ENCODE measurements around the gene SLC15A3. TPM values are rescaled to one million over a fixed set of nuclear protein-coding genes. Genes with fewer than 3 reads are reported as not detected.

The SLC15A3 gene
- total RNA-seq, 1 donor from 2014 or later, result 10.4 TPM

DNA sequence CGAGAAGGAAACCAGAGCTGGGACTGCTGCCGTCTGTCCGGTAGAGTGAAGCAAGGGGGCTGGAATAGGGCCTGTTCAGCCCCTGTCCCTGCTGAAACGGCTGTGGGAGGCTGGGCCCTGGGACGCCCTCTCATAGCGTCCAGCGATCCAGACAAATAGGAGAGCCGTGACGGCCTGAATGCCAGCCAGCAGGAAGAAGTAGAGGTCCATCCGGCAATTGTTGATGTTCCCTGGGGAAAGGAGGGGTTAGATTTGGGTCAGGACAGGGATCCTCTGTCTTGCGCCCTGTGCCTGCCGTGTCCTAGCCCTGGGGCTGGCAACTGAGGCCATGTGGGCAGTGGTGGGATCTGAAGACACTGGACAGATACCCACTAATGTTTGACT is 14.8 kb downstream of the SLC15A3 start:
- DNase-seq (ENCODE audit: low read depth, low spot score), result no peak
- H3K4me3 Mint-ChIP-seq, result no peak overlapping the region
- H3K36me3 Mint-ChIP-seq (ENCODE audit: low read depth), result no peaks in the 10 kb centered on the region
- H3K27ac Mint-ChIP-seq (ENCODE audit: unreplicated experiment), result no peak overlapping the region
- no peaks in the 10 kb centered on the region for H3K9me3 Mint-ChIP-seq
- peaks cover 5% of the 10 kb centered on the region for H3K27me3 Mint-ChIP-seq (ENCODE audit: low read depth)
- TF ChIP-seq, protein P1, sequence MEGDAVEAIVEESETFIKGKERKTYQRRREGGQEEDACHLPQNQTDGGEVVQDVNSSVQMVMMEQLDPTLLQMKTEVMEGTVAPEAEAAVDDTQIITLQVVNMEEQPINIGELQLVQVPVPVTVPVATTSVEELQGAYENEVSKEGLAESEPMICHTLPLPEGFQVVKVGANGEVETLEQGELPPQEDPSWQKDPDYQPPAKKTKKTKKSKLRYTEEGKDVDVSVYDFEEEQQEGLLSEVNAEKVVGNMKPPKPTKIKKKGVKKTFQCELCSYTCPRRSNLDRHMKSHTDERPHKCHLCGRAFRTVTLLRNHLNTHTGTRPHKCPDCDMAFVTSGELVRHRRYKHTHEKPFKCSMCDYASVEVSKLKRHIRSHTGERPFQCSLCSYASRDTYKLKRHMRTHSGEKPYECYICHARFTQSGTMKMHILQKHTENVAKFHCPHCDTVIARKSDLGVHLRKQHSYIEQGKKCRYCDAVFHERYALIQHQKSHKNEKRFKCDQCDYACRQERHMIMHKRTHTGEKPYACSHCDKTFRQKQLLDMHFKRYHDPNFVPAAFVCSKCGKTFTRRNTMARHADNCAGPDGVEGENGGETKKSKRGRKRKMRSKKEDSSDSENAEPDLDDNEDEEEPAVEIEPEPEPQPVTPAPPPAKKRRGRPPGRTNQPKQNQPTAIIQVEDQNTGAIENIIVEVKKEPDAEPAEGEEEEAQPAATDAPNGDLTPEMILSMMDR (conservative IDR thresholded peaks at IDR 0.05), result no peak
- H3K4me1 Mint-ChIP-seq, result peaks cover 11% of the 10 kb centered on the region

GRCh38 chr11:60936467-60937143 is 15.4 kb downstream of the SLC15A3 start:
- no peaks in the 10 kb centered on the region for H3K9me3 Mint-ChIP-seq
- H3K27me3 Mint-ChIP-seq (ENCODE audit: low read depth), result peaks cover 5% of the 10 kb centered on the region
- TF ChIP-seq, protein P1 (conservative IDR thresholded peaks at IDR 0.05), result no peak

DNA sequence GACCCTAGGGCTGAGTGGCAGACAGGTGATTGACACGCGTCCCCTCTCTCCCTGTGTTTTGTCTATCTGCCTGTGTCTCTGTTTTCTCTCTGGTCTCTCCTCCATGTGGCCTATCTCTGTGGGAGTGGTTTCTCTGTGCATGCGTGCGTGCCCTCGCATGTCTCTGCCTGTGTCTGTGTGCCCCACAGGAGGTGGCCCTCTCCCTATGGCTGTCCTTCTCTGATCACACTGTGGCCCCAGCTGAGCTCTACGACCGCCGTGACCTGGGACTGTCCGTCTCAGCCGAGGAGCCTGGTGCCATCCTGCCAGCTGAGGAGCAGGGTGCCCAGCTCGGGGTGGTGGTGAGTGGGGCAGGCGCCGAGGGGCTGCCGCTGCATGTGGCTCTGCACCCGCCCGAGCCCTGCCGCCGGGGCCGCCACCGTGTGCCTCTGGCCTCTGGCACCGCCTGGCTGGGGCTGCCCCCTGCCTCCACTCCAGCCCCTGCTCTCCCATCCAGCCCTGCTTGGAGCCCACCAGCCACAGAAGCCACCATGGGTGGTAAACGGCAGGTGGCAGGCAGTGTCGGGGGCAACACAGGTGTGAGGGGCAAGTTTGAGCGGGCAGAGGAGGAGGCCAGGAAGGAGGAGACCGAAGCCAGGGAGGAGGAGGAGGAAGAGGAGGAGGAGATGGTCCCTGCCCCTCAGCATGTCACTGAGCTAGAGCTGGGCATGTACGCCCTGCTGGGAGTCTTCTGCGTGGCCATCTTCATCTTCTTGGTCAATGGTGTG is 16.1 kb downstream of the SLC15A3 start:
- H3K4me1 Mint-ChIP-seq, result peaks cover 11% of the 10 kb centered on the region

More at GRCh38 chr11:60936467-60937143, 15.4 kb downstream of the SLC15A3 start:
- no peak overlapping the region for H3K27ac Mint-ChIP-seq (ENCODE audit: unreplicated experiment)
- peaks cover 11% of the 10 kb centered on the region for H3K4me1 Mint-ChIP-seq
- no peak overlapping the region for H3K4me3 Mint-ChIP-seq
- no peaks in the 10 kb centered on the region for H3K36me3 Mint-ChIP-seq (ENCODE audit: low read depth)
- no peak for DNase-seq (ENCODE audit: low read depth, low spot score)

GRCh38 chr11:60934790-60935605 is 17.0 kb downstream of the SLC15A3 start:
- Mint-ChIP-seq H3K4me3 (peak overlapping the region; percentile 41), H3K27ac (ENCODE audit: unreplicated experiment) (no peak overlapping the region), H3K36me3 (ENCODE audit: low read depth) (peaks cover 2% of the 10 kb centered on the region), H3K9me3 (no peaks in the 10 kb centered on the region), H3K27me3 (ENCODE audit: low read depth) (no peaks in the 10 kb centered on the region), H3K4me1 (peaks cover 11% of the 10 kb centered on the region)
- DNase-seq (ENCODE audit: low read depth, low spot score), result no peak
- TF ChIP-seq, protein P1 (conservative IDR thresholded peaks at IDR 0.05), result no peak

More for the DNA sequence above, 16.1 kb downstream of the SLC15A3 start:
- DNase-seq (ENCODE audit: low read depth, low spot score), result no peak
- no peaks in the 10 kb centered on the region for H3K9me3 Mint-ChIP-seq
- H3K36me3 Mint-ChIP-seq (ENCODE audit: low read depth), result peaks cover under 1% of the 10 kb centered on the region
- no peaks in the 10 kb centered on the region for H3K27me3 Mint-ChIP-seq (ENCODE audit: low read depth)
- peak overlapping the region; percentile 41 for H3K4me3 Mint-ChIP-seq
- no peak overlapping the region for H3K27ac Mint-ChIP-seq (ENCODE audit: unreplicated experiment)
- TF ChIP-seq, protein P1 (conservative IDR thresholded peaks at IDR 0.05), result no peak

DNA sequence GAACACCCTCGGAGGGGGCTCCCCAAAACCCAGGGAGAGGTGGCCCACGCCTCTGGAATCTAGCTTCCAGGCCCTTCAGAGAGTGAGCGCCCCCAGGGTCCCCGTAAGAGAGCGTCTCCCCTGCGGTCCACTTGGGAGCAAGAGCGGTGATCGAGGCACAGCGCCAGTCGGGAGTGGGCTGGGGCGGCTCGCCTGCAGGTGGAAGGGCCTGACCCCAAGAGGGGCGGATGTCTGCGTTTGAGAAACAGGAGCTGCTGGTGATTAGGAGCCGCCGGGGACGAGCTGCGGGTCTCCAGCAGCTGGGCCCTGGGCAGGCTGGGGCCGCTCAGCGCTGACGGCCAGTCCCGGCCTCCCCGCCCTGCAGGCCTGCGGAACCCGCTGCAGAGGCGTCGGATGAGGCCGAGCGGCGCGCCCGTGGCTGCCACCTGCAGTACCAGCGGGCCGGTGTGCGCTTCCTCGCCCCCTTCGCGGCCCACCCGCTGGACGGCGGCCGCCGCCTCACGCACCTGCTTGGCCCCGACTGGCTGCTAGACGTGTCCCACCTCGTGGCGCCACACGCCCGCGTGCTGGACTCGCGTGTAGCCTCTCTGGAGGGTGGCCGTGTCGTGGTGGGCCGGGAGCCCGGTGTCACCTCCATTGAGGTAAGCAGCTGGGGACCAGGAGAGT is 17.7 kb downstream of the SLC15A3 start:
- TF ChIP-seq, protein P1 (conservative IDR thresholded peaks at IDR 0.05), result no peak
- Mint-ChIP-seq H3K27ac (ENCODE audit: unreplicated experiment) (no peak overlapping the region), H3K9me3 (no peaks in the 10 kb centered on the region), H3K36me3 (ENCODE audit: low read depth) (peaks cover 5% of the 10 kb centered on the region), H3K4me3 (no peak overlapping the region), H3K4me1 (peaks cover 11% of the 10 kb centered on the region), H3K27me3 (ENCODE audit: low read depth) (no peaks in the 10 kb centered on the region)
- no peak for DNase-seq (ENCODE audit: low read depth, low spot score)

All from neural crest cell (in vitro differentiated cells).